Neuron (in vitro differentiated cells): ENCODE results near the gene EFL1.

ENCODE experiments used
- H2AFZ ChIP-seq: one replicate; pipeline ENCODE4 v1.6.1; 2013; ENCODE audit warnings: low read depth, mild to moderate bottlenecking, inconsistent platforms, low read length, moderate library complexity
- H3K27me3 ChIP-seq: one replicate; pipeline ENCODE4 v1.6.1; 2013; ENCODE audit warnings: low read length; ENCODE audit not compliant: insufficient read depth
- H3K36me3 ChIP-seq: one replicate; pipeline ENCODE4 v1.6.1; 2013; ENCODE audit warnings: low read length; ENCODE audit not compliant: insufficient read depth
- H3K4me1 ChIP-seq: one replicate; pipeline ENCODE4 v1.6.1; 2013; ENCODE audit warnings: low read length; ENCODE audit not compliant: insufficient read depth
- H3K4me3 ChIP-seq: 2 replicates; pipeline ENCODE4 v1.5.1; 2013; ENCODE audit warnings: mild to moderate bottlenecking, low read length, moderate library complexity
- H3K9me3 ChIP-seq: one replicate; pipeline ENCODE4 v1.6.1; 2013; ENCODE audit warnings: low read length

The EFL1 gene

GRCh38 chr15:82086243-82086995, 176.1 kb downstream of the EFL1 start:
- no peak overlapping the region for H3K4me3 ChIP-seq
- no peaks in the 10 kb centered on the region for H3K4me1 ChIP-seq
- no peaks in the 10 kb centered on the region for H3K36me3 ChIP-seq
- H2AFZ ChIP-seq, result no peak overlapping the region
- no peaks in the 10 kb centered on the region for H3K27me3 ChIP-seq
- no peaks in the 10 kb centered on the region for H3K9me3 ChIP-seq

GRCh38 chr15:82081914-82082762, 180.4 kb downstream of the EFL1 start:
- Histone ChIP-seq H3K36me3 (no peaks in the 10 kb centered on the region), H3K4me3 (no peak overlapping the region), H3K27me3 (no peaks in the 10 kb centered on the region), H2AFZ (no peak overlapping the region), H3K4me1 (no peaks in the 10 kb centered on the region), H3K9me3 (no peaks in the 10 kb centered on the region)

GRCh38 chr15:82080774-82081173, 181.8 kb downstream of the EFL1 start:
- H3K36me3 ChIP-seq, result no peaks in the 10 kb centered on the region

More at GRCh38 chr15:82080774-82081173, 181.8 kb downstream of the EFL1 start:
- Histone ChIP-seq H3K27me3 (no peaks in the 10 kb centered on the region), H2AFZ (no peak overlapping the region), H3K4me1 (no peaks in the 10 kb centered on the region), H3K9me3 (no peaks in the 10 kb centered on the region), H3K4me3 (no peak overlapping the region)
